ENCODE results near the gene SOX18. TPM values are rescaled to one million over a fixed set of nuclear protein-coding genes. Genes with fewer than 3 reads are reported as not detected.
A peak's percentile ranks its signal among the peaks of the same experiment; 100 is the strongest.

The SOX18 gene
- total and polyA plus RNA-seq, 2 of the 8 experiments (the other 6 are each of a cell fraction or from before 2014, with no cell fraction given): 0.09 TPM; not detected in 1

- Histone ChIP-seq H3K79me2 (ENCODE audit: control insufficient read depth in 1 of 2, insufficient read depth in 2 of 2, low read length in 2 of 2) (no peaks in the 10 kb centered on the region), H2BK5ac (ENCODE audit: low read depth, low read length) (no peak overlapping the region), H3K4me2 (ENCODE audit: insufficient read depth in 1 of 2, low read depth in 2 of 2, low read length in 2 of 2) (no peak overlapping the region), H2BK120ac (replicated peaks; ENCODE audit: low read depth, low read length) (no peak overlapping the region), H3K23ac (ENCODE audit: insufficient read length) (no peak overlapping the region), H2AK5ac (ENCODE audit: low read depth, low read length) (no peak overlapping the region), H2BK15ac (ENCODE audit: low read length) (no peak overlapping the region), H3K4me1 (replicated peaks in 1 of 4; ENCODE audit: control insufficient read depth in 3 of 4, insufficient read depth in 4 of 4, low read length in 3 of 4) (peaks cover 0 to 17% (median 8%) of the 10 kb centered on the region in 4 experiments; a peak in 4 of 7 replicates), H4K5ac (ENCODE audit: insufficient read length, low read depth, low read length) (no peak overlapping the region), H3K27ac (ENCODE audit: low read depth, low read length) (no peak overlapping the region), H4K20me1 (replicated peaks in 1 of 2; ENCODE audit: control insufficient read depth in 1 of 2, insufficient read depth in 2 of 2, low read length in 2 of 2) (peaks cover 0 to 8% of the 10 kb centered on the region in 2 experiments), H3K79me1 (ENCODE audit: low read depth, low read length) (0 out of 2 replicates have a peak, but pooled peaks cover 3% of the 10 kb centered on the region), H3K9ac (replicated peaks in 1 of 4; ENCODE audit: extremely low read depth in 1 of 4, low read depth in 3 of 4, low read length in 3 of 4) (no peak overlapping the region), H3K23me2 (ENCODE audit: low read depth, low read length) (peaks cover 4% of the 10 kb centered on the region; the same call in 1 of the 2 replicates), H2BK20ac (ENCODE audit: low read length) (no peak overlapping the region), H4K8ac (ENCODE audit: extremely low read depth, insufficient read depth, low read length) (no peak overlapping the region), H3K9me3 (ENCODE audit: insufficient read depth in 2 of 2, low read depth in 1 of 2, low read length in 1 of 2) (no peaks in the 10 kb centered on the region), H3K4me3 (ENCODE audit: extremely low read depth in 1 of 4, insufficient read depth in 2 of 4, low read depth in 3 of 4, low read length in 4 of 4) (no peak overlapping the region), H2AFZ (ENCODE audit: low read length) (no peak overlapping the region), H3K36me3 (ENCODE audit: control insufficient read depth in 2 of 4, insufficient read depth in 4 of 4, low read length in 3 of 4) (peaks cover 0 to 8% (median 3%) of the 10 kb centered on the region in 4 experiments; a peak in 3 of 8 replicates), H3K56ac (replicated peaks; ENCODE audit: insufficient read length, low read depth, low read length) (no peak overlapping the region), H2BK12ac (ENCODE audit: low read depth, low read length) (0 out of 2 replicates have a peak overlapping the region, but pooled peaks have one; percentile 3), H3K14ac (ENCODE audit: insufficient read length) (no peak overlapping the region), H4K91ac (replicated peaks; ENCODE audit: insufficient read length, low read length) (no peak overlapping the region), H3K18ac (ENCODE audit: extremely low read depth, low read length) (no peak overlapping the region), H3K4ac (replicated peaks; ENCODE audit: insufficient read length, low read depth, low read length) (no peak overlapping the region), H3K27me3 (replicated peaks in 1 of 4; ENCODE audit: control insufficient read depth in 3 of 4, extremely low read depth in 1 of 4, insufficient read depth in 3 of 4, low read length in 3 of 4) (no peaks in the 10 kb centered on the region)
- TF ChIP-seq SUZ12 (IDR thresholded peaks at IDR 0.05; ENCODE audit: low read length): no peak
- no peak for TF ChIP-seq TBP (IDR thresholded peaks at IDR 0.05; ENCODE audit: low read depth, low read length)
- TF ChIP-seq SIRT6 (IDR thresholded peaks at IDR 0.05; ENCODE audit: low read length): no peak
- TF ChIP-seq JUND (IDR thresholded peaks at IDR 0.05; ENCODE audit: low read length): no peak
- no peak for TF ChIP-seq RAD21 (IDR thresholded peaks at IDR 0.05 in 1 of 2, conservative IDR thresholded peaks at IDR 0.05 in 1 of 2; ENCODE audit: low read depth in 2 of 2, low read length in 2 of 2)
- no peak for TF ChIP-seq E2F6 (IDR thresholded peaks at IDR 0.05)
- no peak for TF ChIP-seq BACH1 (IDR thresholded peaks at IDR 0.05; ENCODE audit: low read length)
- no peak for TF ChIP-seq JUN (IDR thresholded peaks at IDR 0.05; ENCODE audit: low read depth, low read length)
- TF ChIP-seq SP1 (IDR thresholded peaks at IDR 0.05; ENCODE audit: low read depth, low read length): no peak
- no peak for TF ChIP-seq POLR2AphosphoS5 (IDR thresholded peaks at IDR 0.05; ENCODE audit: low read depth, low read length)
- no peak for TF ChIP-seq EZH2 (IDR thresholded peaks at IDR 0.05; ENCODE audit: low read depth, low read length, severe bottlenecking)
- POLR2A ChIA-PET (ENCODE audit: partially characterized antibody): interaction anchor here (1.0 to 1.6 kb wide), 3 partner anchors 9 to 38 kb away, joined by 3 to 5 read pairs (median 4); no protein-coding TSS in a partner anchor
- FAIRE-seq: no peak
- WGBS, 2 experiments (ENCODE audit: extremely low coverage in 1 of 2, insufficient coverage in 1 of 2, insufficient read length in 1 of 2, insufficient replicate concordance in 2 of 2, low coverage in 1 of 2, low lambda C conversion rate in 2 of 2, missing lambda C conversion rate in 1 of 2): 93% methylated on average over 26 of the region's 28 CpGs; no CpG with 5 or more reads in 1 of the 2 experiments
- no peak for DNase-seq (ENCODE audit: low read depth in 1 of 2, low spot score in 2 of 2)
- CTCF ChIA-PET (ENCODE audit: partially characterized antibody): interaction anchor here (0.6 to 0.9 kb wide), 3 partner anchors 20 to 137 kb away, joined by 3 to 5 read pairs (median 3); no protein-coding TSS in a partner anchor
These were observed 24.8 kb upstream of the SOX18 start for GRCh38 chr20:64074184-64074789.

Data from H1 (cell line).